IMR-90 (cell line): ENCODE results near the gene RALGAPA2. TPM values are rescaled to one million over a fixed set of nuclear protein-coding genes. Genes with fewer than 3 reads are reported as not detected.

ENCODE experiments used
- ATAC-seq: fragments of 200-7000 bp; cut with Tn5 transposase; 2 replicates; pipeline ENCODE4 v1.9.1; 2020; ENCODE audit warnings: low read depth, mild to moderate bottlenecking, moderate library complexity
- BruUV-seq: library from RNA; stranded (reverse); fragments of 400-500 nt; replicated peaks from 2 replicates; lab custom pipeline; 2021; lab: Mats Ljungman, UMichigan
- CTCF ChIA-PET: fragments of 300-600 bp; formaldehyde crosslinking; extraction: SDS; loops from one replicate; lab custom pipeline; 2021; ENCODE audit warnings: antibody characterized with exemption; lab: Yijun Ruan, JAX
- POLR2A ChIA-PET: fragments of 300-600 bp; sonication (Branson Sonifier 250); formaldehyde crosslinking; loops from one replicate; lab custom pipeline; 2022; ENCODE audit warnings: antibody characterized with exemption; ENCODE audit not compliant: unreplicated experiment; lab: Charles Lee
- DNase-seq: peaks from one replicate; pipeline ENCODE4 v3.0.0; 2013
- H2AFZ ChIP-seq: replicated peaks from 2 replicates; pipeline ENCODE3; 2013; ENCODE audit warnings: low read length, mild to moderate bottlenecking; ENCODE audit not compliant: poor library complexity
- H2AK5ac ChIP-seq: 2 replicates; pipeline ENCODE4 v1.6.1; 2013; ENCODE audit warnings: low read depth, low read length, inconsistent platforms
- H2AK9ac ChIP-seq: replicated peaks from 2 replicates; pipeline ENCODE3; 2013; ENCODE audit warnings: mild to moderate bottlenecking, low read depth, low read length, moderate library complexity; ENCODE audit not compliant: poor library complexity
- H2BK120ac ChIP-seq: 2 replicates; pipeline ENCODE4 v1.6.1; 2013; ENCODE audit warnings: low read depth, low read length, inconsistent platforms
- H2BK15ac ChIP-seq: 3 replicates; pipeline ENCODE4 v1.6.1; 2013; ENCODE audit warnings: low read depth, low read length, inconsistent platforms
- H2BK20ac ChIP-seq: 2 replicates; pipeline ENCODE4 v1.6.1; 2013; ENCODE audit warnings: low read depth, mild to moderate bottlenecking, inconsistent platforms, low read length, moderate library complexity
- H2BK5ac ChIP-seq: 2 replicates; pipeline ENCODE4 v1.6.1; 2013; ENCODE audit warnings: mild to moderate bottlenecking, low read depth, low read length, inconsistent platforms; ENCODE audit not compliant: poor library complexity, severe bottlenecking
- H3K14ac ChIP-seq: replicated peaks from 2 replicates; pipeline ENCODE4 v1.6.1; 2013; ENCODE audit warnings: low read depth, low read length, inconsistent platforms
- H3K18ac ChIP-seq: 2 replicates; pipeline ENCODE4 v1.6.1; 2013; ENCODE audit warnings: low read depth, low read length, control low read depth
- H3K23ac ChIP-seq: 2 replicates; pipeline ENCODE4 v1.6.1; 2013; ENCODE audit warnings: low read depth, low read length, inconsistent platforms
- H3K27ac ChIP-seq: 2 replicates; pipeline ENCODE4 v1.5.1; 2013; ENCODE audit warnings: mild to moderate bottlenecking, control low read depth, low read length; ENCODE audit not compliant: insufficient read depth
- H3K27me3 ChIP-seq: 2 replicates; pipeline ENCODE4 v1.6.1; 2013; ENCODE audit warnings: low read length; ENCODE audit not compliant: control insufficient read depth, insufficient read depth
- H3K36me3 ChIP-seq: 2 replicates; pipeline ENCODE4 v1.6.1; 2013; ENCODE audit warnings: low read length, mixed read lengths; ENCODE audit not compliant: control insufficient read depth, insufficient read depth
- H3K4ac ChIP-seq: 2 replicates; pipeline ENCODE4 v1.6.1; 2013; ENCODE audit warnings: low read depth, low read length, inconsistent platforms
- H3K4me1 ChIP-seq: 2 replicates; pipeline ENCODE4 v1.6.1; 2013; ENCODE audit warnings: low read length, mixed read lengths; ENCODE audit not compliant: control insufficient read depth, insufficient read depth
- H3K4me2 ChIP-seq: 2 replicates; pipeline ENCODE4 v1.6.1; 2013; ENCODE audit warnings: low read depth, mild to moderate bottlenecking, control low read depth, low read length, moderate library complexity
- H3K4me3 ChIP-seq: 2 replicates; pipeline ENCODE4 v1.5.1; 2013; ENCODE audit warnings: low read depth, mild to moderate bottlenecking, control low read depth, low read length, moderate library complexity; ENCODE audit not compliant: insufficient read depth
- H3K56ac ChIP-seq: 2 replicates; pipeline ENCODE4 v1.6.1; 2013; ENCODE audit warnings: low read length, inconsistent platforms; ENCODE audit not compliant: insufficient read depth; ENCODE audit errors: extremely low read depth
- H3K79me1 ChIP-seq, 2 experiments: 2 replicates each; pipeline ENCODE4 v1.6.1; 2013; ENCODE audit warnings: low read length in 2 of 2, inconsistent platforms in 1 of 2, low read depth in 1 of 2
- H3K9ac ChIP-seq: 2 replicates; pipeline ENCODE4 v1.6.1; 2013; ENCODE audit warnings: low read depth, low read length, control low read depth
- H3K9me1 ChIP-seq: 2 replicates; pipeline ENCODE4 v1.6.1; 2013; ENCODE audit warnings: low read length, inconsistent platforms; ENCODE audit not compliant: insufficient read depth
- H3K9me3 ChIP-seq: 2 replicates; pipeline ENCODE4 v1.6.1; 2013; ENCODE audit warnings: low read length; ENCODE audit not compliant: control insufficient read depth, insufficient read depth
- H4K20me1 ChIP-seq: 2 replicates; pipeline ENCODE4 v1.6.1; 2013; ENCODE audit warnings: low read length, inconsistent platforms; ENCODE audit not compliant: insufficient read depth
- H4K5ac ChIP-seq: 2 replicates; pipeline ENCODE4 v1.6.1; 2013; ENCODE audit warnings: mild to moderate bottlenecking, low read depth, low read length, control low read depth
- H4K8ac ChIP-seq, 2 experiments: 2 replicates each; pipeline ENCODE4 v1.6.1; 2013; ENCODE audit warnings: low read depth in 2 of 2, low read length in 2 of 2, control low read depth in 1 of 2, inconsistent platforms in 1 of 2
- H4K91ac ChIP-seq: 2 replicates; pipeline ENCODE4 v1.6.1; 2013; ENCODE audit warnings: low read depth, low read length, inconsistent platforms; ENCODE audit not compliant: insufficient read depth
- BHLHE40 ChIP-seq: fragments of 150-350 bp; IDR thresholded peaks from 2 replicates; pipeline ENCODE4 v1.6.1; 2016; ENCODE audit warnings: mild to moderate bottlenecking, low read depth, low read length
- CEBPB ChIP-seq: IDR thresholded peaks from 2 replicates; pipeline ENCODE4 v1.6.1; 2012; ENCODE audit warnings: low read depth, low read length, improper control_type of control experiment
- CHD1 ChIP-seq: IDR thresholded peaks from 2 replicates; pipeline ENCODE4 v1.6.1; 2012; ENCODE audit warnings: low read depth, low read length, improper control_type of control experiment
- CTCF ChIP-seq: conservative IDR thresholded peaks from 2 replicates; pipeline ENCODE4 v1.5.1; 2012; ENCODE audit warnings: mild to moderate bottlenecking, low read depth, low read length, improper control_type of control experiment
- ELK1 ChIP-seq: fragments of 150-350 bp; IDR thresholded peaks from 2 replicates; pipeline ENCODE4 v1.6.1; 2016; ENCODE audit warnings: low read depth, mild to moderate bottlenecking, low read length, moderate library complexity, borderline replicate concordance
- FOS ChIP-seq: fragments of 150-350 bp; IDR thresholded peaks from 2 replicates; pipeline ENCODE4 v1.6.1; 2016; ENCODE audit warnings: low read depth, low read length
- MAFK ChIP-seq: IDR thresholded peaks from 2 replicates; pipeline ENCODE4 v1.6.1; 2012; ENCODE audit warnings: low read depth, low read length, improper control_type of control experiment
- MAZ ChIP-seq: IDR thresholded peaks from 2 replicates; pipeline ENCODE4 v1.6.1; 2012; ENCODE audit warnings: low read depth, mild to moderate bottlenecking, low read length, improper control_type of control experiment, moderate library complexity, borderline replicate concordance
- MXI1 ChIP-seq: IDR thresholded peaks from 2 replicates; pipeline ENCODE4 v1.6.1; 2012; ENCODE audit warnings: low read depth, mild to moderate bottlenecking, low read length, moderate library complexity, borderline replicate concordance
- NFE2L2 ChIP-seq: fragments of 150-350 bp; IDR thresholded peaks from 2 replicates; pipeline ENCODE4 v1.6.1; 2016; ENCODE audit warnings: low read depth, mild to moderate bottlenecking, low read length
- POLR2A ChIP-seq: IDR thresholded peaks from 2 replicates; pipeline ENCODE4 v1.6.1; 2012; ENCODE audit warnings: mild to moderate bottlenecking, low read depth, low read length
- RAD21 ChIP-seq: IDR thresholded peaks from 2 replicates; pipeline ENCODE4 v1.6.1; 2012; ENCODE audit warnings: low read length, improper control_type of control experiment
- SMC3 ChIP-seq: fragments of 150-350 bp; IDR thresholded peaks from 2 replicates; pipeline ENCODE4 v1.6.1; 2016; ENCODE audit warnings: low read depth, mild to moderate bottlenecking, antibody characterized with exemption, low read length, moderate library complexity
- USF2 ChIP-seq: fragments of 150-350 bp; IDR thresholded peaks from 2 replicates; pipeline ENCODE4 v1.6.1; 2017; ENCODE audit warnings: mild to moderate bottlenecking, antibody characterized with exemption, low read length, low read depth
- whole genome bisulfite sequencing, 2 experiments: methylation state at CpG; one replicate each; pipeline versions ENCODE4 v1.1.5 to v1.1.7; 2013; ENCODE audit warnings: missing lambda C conversion rate in 2 of 2; ENCODE audit not compliant: insufficient read length in 1 of 2; ENCODE audit errors: extremely low coverage in 2 of 2; 5-methylcytosine and 5-hydroxymethylcytosine counted together
- dilution Hi-C: fragments of 300-500 bp; cut with HindIII; formaldehyde crosslinking; loops from one replicate; pipeline ENCODE4 v1.14.3; 2018; ENCODE audit warnings: low sequenced_read_pairs; ENCODE audit not compliant: unreplicated experiment
- in situ Hi-C: fragments of 300-500 bp; cut with MboI; formaldehyde crosslinking; loops from 3 replicates; pipeline ENCODE4 v1.14.3; 2019; ENCODE audit warnings: low sequenced_read_pairs, inconsistent platforms, mixed read lengths
- intact Hi-C: fragments of 100-400 bp; cut with micrococcal nuclease; formaldehyde crosslinking; loops from 2 replicates; pipeline ENCODE4 v1.10.0; 2022
- polyA plus RNA-seq, 3 experiments: library from polyadenylated mRNA; depleted of rRNA; stranded (reverse); fragments of >200 nt; gene quantifications; 2 replicates each; pipeline ENCODE4 v1.2.3, GENCODE V29; 2012; ENCODE audit warnings: low replicate concordance in 1 of 3
- total RNA-seq: library from RNA; depleted of rRNA; stranded (reverse); fragments of >200 nt; gene quantifications from 2 replicates; pipeline ENCODE4 v1.2.3, GENCODE V29; 2012

Gene RALGAPA2
- total and polyA plus RNA-seq, 2 of the 4 experiments (the other 2 are of a cell fraction): 1.3 to 3.9 TPM

DNA sequence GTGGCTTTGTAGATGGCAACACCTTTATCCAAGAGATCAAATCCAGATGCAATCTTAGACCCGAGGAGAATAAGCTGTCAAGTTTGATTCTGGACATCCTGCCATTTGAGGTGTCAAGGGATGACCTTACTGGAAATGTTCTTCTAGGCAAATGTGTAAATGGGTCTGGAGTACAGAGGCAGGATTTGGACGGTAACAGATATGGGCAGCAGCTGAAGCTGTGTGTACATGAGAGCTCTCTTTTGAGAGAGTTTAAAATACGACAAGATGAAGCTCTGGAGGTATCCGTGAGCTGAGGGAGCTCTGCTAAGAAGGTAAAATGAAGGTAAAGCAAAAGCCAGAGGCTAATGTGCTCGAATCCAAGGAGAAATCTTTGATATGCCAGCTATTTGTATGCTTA lies 56.6 kb downstream of the RALGAPA2 start:
- Histone ChIP-seq H3K9ac (no peak overlapping the region), H3K4ac (no peak overlapping the region), H3K27me3 (no peaks in the 10 kb centered on the region), H2BK15ac (no peak overlapping the region), H3K4me3 (no peak overlapping the region), H2AK9ac (no peak overlapping the region), H3K36me3 (no peaks in the 10 kb centered on the region), H3K4me2 (no peak overlapping the region), H4K5ac (no peak overlapping the region), H2BK5ac (no peak overlapping the region), H2AFZ (no peak overlapping the region), H4K20me1 (no peaks in the 10 kb centered on the region), H3K14ac (no peak overlapping the region), H3K9me3 (no peaks in the 10 kb centered on the region), H4K8ac (no peak overlapping the region), H3K4me1 (no peaks in the 10 kb centered on the region), H3K9me1 (no peaks in the 10 kb centered on the region; the same call in 1 of the 2 replicates), H3K79me1 (no peaks in the 10 kb centered on the region), H3K56ac (no peak overlapping the region), H3K23ac (no peak overlapping the region), H2BK120ac (no peak overlapping the region), H2BK20ac (no peak overlapping the region), H4K91ac (no peak overlapping the region), H2AK5ac (no peak overlapping the region), H3K18ac (no peak overlapping the region), H3K27ac (no peak overlapping the region)
- ChIA-PET POLR2A (no interaction called here), CTCF (no interaction called here)
- ATAC-seq: no peak
- DNase-seq: no peak
- dilution Hi-C loops (no loop called here), intact Hi-C loops (no loop called here), in situ Hi-C loops (no loop called here)
- 83% methylated on average over 2 of the region's 5 CpGs; no CpG with 5 or more reads in 1 of the 2 experiments for WGBS, 2 experiments
- no TSS peak for BruUV-seq
- TF ChIP-seq FOS (no peak), MAFK (no peak), POLR2A (no peak), ELK1 (no peak), USF2 (no peak), MXI1 (no peak), CEBPB (no peak), BHLHE40 (no peak), CHD1 (no peak), NFE2L2 (no peak), RAD21 (no peak), CTCF (no peak), SMC3 (no peak), MAZ (no peak)
